HEK293T (cell line): ENCODE measurements around the gene COL28A1.

Source experiments
- ARNT ChIP-seq: fragments of 450-650 bp; IDR thresholded peaks from 2 replicates; pipeline ENCODE4 v1.6.1; 2017; ENCODE audit warnings: mild to moderate bottlenecking
- BHLHE40 ChIP-seq: fragments of 450-650 bp; IDR thresholded peaks from 2 replicates; pipeline ENCODE4 v1.6.1; 2016; ENCODE audit warnings: mild to moderate bottlenecking, moderate library complexity, borderline replicate concordance
- ELF4 ChIP-seq: fragments of 450-650 bp; IDR thresholded peaks from 2 replicates; pipeline ENCODE4 v1.6.1; 2017; ENCODE audit warnings: antibody characterized with exemption
- FOXA1 ChIP-seq: fragments of 450-650 bp; IDR thresholded peaks from 2 replicates; pipeline ENCODE4 v1.6.1; 2016; ENCODE audit warnings: mild to moderate bottlenecking
- FOXK2 ChIP-seq: fragments of 450-650 bp; IDR thresholded peaks from 2 replicates; pipeline ENCODE4 v1.6.1; 2016; ENCODE audit warnings: mild to moderate bottlenecking
- FOXM1 ChIP-seq: fragments of 450-650 bp; IDR thresholded peaks from 2 replicates; pipeline ENCODE4 v1.6.1; 2017; ENCODE audit warnings: mild to moderate bottlenecking, borderline replicate concordance
- HDGF ChIP-seq: fragments of 450-650 bp; IDR thresholded peaks from 2 replicates; pipeline ENCODE4 v1.6.1; 2017; ENCODE audit warnings: antibody characterized with exemption, borderline replicate concordance
- LEF1 ChIP-seq: fragments of 450-650 bp; IDR thresholded peaks from 2 replicates; pipeline ENCODE4 v1.6.1; 2017; ENCODE audit warnings: mild to moderate bottlenecking, borderline replicate concordance
- NFRKB ChIP-seq: fragments of 450-650 bp; IDR thresholded peaks from 2 replicates; pipeline ENCODE4 v1.6.1; 2016; ENCODE audit warnings: mild to moderate bottlenecking, moderate library complexity
- SP1 ChIP-seq: fragments of 450-650 bp; IDR thresholded peaks from 2 replicates; pipeline ENCODE4 v1.6.1; 2017
- SUZ12 ChIP-seq: fragments of 450-650 bp; IDR thresholded peaks from 2 replicates; pipeline ENCODE4 v1.6.1; 2016; ENCODE audit warnings: mild to moderate bottlenecking
- TARDBP ChIP-seq: fragments of 450-650 bp; IDR thresholded peaks from 2 replicates; pipeline ENCODE4 v1.6.1; 2016
- ZNF384 ChIP-seq: fragments of 450-650 bp; IDR thresholded peaks from 2 replicates; pipeline ENCODE4 v1.6.1; 2016
- TF ChIP-seq, protein P1 (sequence below): fragments of 450-650 bp; IDR thresholded peaks from 2 replicates; pipeline ENCODE4 v1.6.1; 2016

DNA sequence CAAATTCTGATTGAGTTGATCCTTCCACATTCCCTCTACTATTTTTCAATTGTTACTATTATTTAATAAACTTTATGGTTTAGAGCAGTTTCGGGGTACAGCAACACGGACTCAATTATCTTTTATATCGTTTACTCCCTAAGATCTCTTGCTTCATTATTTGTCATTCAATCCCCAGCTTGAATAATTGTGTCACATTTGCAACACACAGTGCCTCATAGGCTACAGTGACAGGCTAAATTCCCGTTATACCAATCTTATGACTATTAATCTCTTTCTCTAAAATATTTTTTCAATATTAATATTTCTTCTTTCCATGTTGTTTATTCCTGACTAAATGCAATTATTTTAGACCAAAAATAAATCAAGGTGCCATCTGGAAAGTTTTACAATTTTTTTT lies 4.0 kb upstream of the COL28A1 start:
- TF ChIP-seq SP1, result no peak
- no peak for TF ChIP-seq NFRKB
- no peak for TF ChIP-seq FOXA1
- no peak for TF ChIP-seq ELF4
- TF ChIP-seq HDGF, result no peak
- TF ChIP-seq, protein P1, sequence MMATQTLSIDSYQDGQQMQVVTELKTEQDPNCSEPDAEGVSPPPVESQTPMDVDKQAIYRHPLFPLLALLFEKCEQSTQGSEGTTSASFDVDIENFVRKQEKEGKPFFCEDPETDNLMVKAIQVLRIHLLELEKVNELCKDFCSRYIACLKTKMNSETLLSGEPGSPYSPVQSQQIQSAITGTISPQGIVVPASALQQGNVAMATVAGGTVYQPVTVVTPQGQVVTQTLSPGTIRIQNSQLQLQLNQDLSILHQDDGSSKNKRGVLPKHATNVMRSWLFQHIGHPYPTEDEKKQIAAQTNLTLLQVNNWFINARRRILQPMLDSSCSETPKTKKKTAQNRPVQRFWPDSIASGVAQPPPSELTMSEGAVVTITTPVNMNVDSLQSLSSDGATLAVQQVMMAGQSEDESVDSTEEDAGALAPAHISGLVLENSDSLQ, result no peak
- TF ChIP-seq FOXK2, result no peak
- TF ChIP-seq BHLHE40, result no peak
- TF ChIP-seq FOXM1, result no peak
- TF ChIP-seq SUZ12, result no peak
- no peak for TF ChIP-seq TARDBP
- TF ChIP-seq ARNT, result no peak
- TF ChIP-seq ZNF384, result no peak
- TF ChIP-seq LEF1, result no peak
